ENCODE results near the gene RAB10.

DNA sequence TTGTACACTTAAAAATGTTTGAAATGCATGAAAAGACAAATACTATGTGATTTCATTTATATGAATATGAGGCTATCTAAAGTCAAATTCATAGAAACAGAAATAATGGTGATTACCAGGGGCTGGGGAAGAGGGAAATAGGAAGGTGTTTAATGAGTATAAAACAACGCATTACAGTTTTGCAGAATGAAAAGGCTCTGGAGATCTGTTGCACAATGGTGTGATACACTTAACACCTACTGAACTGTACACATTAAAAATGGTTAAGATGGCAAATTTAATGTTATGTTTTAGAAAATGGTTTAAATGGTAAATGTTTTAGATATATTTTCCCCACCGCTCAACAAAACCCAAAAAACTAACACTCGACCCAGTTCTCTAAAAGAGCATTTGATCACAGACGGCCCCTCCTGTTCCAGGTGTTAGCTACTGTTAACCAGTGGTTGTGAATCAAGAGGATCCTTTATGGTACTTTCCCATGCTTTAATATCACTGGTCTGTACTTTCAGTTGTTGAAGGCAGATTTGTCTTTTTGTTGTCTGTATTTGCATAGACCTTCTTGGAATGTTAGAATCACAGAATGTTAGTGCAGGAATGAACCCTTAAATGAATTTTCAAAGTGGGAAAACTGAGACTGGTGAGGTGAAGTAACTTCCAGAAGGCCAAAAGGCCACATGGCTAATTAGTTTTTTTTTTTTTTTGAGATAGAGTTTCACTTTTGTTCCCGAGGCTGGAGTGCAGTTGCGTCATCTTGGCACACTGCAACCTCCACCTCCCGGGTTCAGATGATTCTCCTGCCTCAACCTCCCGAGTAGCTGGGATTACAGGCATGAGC, 10.2 kb downstream of the RAB10 start:
- no peak for TF ChIP-seq EGR1 (IDR thresholded peaks at IDR 0.05; ENCODE audit: low read depth in 2 of 2)
- peak; percentile 67 to 86 for TF ChIP-seq HNF4A (conservative IDR thresholded peaks at IDR 0.05)
- TF ChIP-seq, protein P1, sequence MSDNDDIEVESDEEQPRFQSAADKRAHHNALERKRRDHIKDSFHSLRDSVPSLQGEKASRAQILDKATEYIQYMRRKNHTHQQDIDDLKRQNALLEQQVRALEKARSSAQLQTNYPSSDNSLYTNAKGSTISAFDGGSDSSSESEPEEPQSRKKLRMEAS (IDR thresholded peaks at IDR 0.05), result peak; percentile 83

All from liver (tissue), 2 donors.